ENCODE measurements around the gene SLC13A3. TPM values are rescaled to one million over a fixed set of nuclear protein-coding genes. Genes with fewer than 3 reads are reported as not detected.

SLC13A3 gene
- total RNA-seq = under 1 TPM in 1 of 2 experiments, not detected in 1; 0.35 TPM

- H3K4me1 Mint-ChIP-seq = peaks cover 1% of the 10 kb centered on the region
These were observed at the start of gene SLC13A3 for GRCh38 chr20:46651091-46651962. Gene SLC13A3, minus strand, starts transcription at chr20:46651459. Its CDS starts 38 bp downstream, at chr20:46651421.

GRCh38 chr20:46701057-46701456 lies 49.8 kb upstream of the SLC13A3 start:
- Mint-ChIP-seq H3K36me3 (ENCODE audit: low read depth) (no peaks in the 10 kb centered on the region), H3K9me3 (no peaks in the 10 kb centered on the region), H3K4me3 (no peak overlapping the region), H3K27ac (no peak overlapping the region), H3K27me3 (peaks cover 13% of the 10 kb centered on the region), H3K4me1 (peaks cover under 1% of the 10 kb centered on the region)
- ChIA-PET POLR2A (no interaction called here), CTCF (interaction anchor here (0.7 kb wide), 1 partner anchor 20 kb away, joined by 4 read pairs; no protein-coding TSS in a partner anchor)
- DNase-seq = no peak

More at GRCh38 chr20:46651091-46651962, at the start of gene SLC13A3:
- peaks cover 38% of the 10 kb centered on the region for H3K27me3 Mint-ChIP-seq
- DNase-seq = peak; percentile 0
- no peak within 1 kb of the TSS for H3K27ac Mint-ChIP-seq
- no peaks in the 10 kb centered on the region for H3K9me3 Mint-ChIP-seq
- peaks cover 1% of the 10 kb centered on the region for H3K36me3 Mint-ChIP-seq (ENCODE audit: low read depth)
- CTCF ChIA-PET = interaction anchor here (1.0 kb wide), 1 partner anchor 12 kb away, joined by 3 read pairs; no protein-coding TSS in a partner anchor
- no peak within 1 kb of the TSS for H3K4me3 Mint-ChIP-seq
- POLR2A ChIA-PET = no interaction called here

- no peaks in the 10 kb centered on the region for H3K9me3 Mint-ChIP-seq
- DNase-seq = no peak
- H3K4me1 Mint-ChIP-seq = peaks cover 4% of the 10 kb centered on the region
- H3K27ac Mint-ChIP-seq = no peak overlapping the region
- ChIA-PET CTCF (no interaction called here), POLR2A (no interaction called here)
- H3K36me3 Mint-ChIP-seq (ENCODE audit: low read depth) = no peaks in the 10 kb centered on the region
- H3K27me3 Mint-ChIP-seq = peaks cover 12% of the 10 kb centered on the region
- no peak overlapping the region for H3K4me3 Mint-ChIP-seq
These were observed 49.2 kb upstream of the SLC13A3 start for GRCh38 chr20:46700481-46700880.

- Mint-ChIP-seq H3K9me3 (no peaks in the 10 kb centered on the region), H3K27me3 (peaks cover 7% of the 10 kb centered on the region), H3K4me1 (peaks cover 4% of the 10 kb centered on the region), H3K27ac (no peak overlapping the region), H3K4me3 (no peak overlapping the region), H3K36me3 (ENCODE audit: low read depth) (no peaks in the 10 kb centered on the region)
- ChIA-PET CTCF (no interaction called here), POLR2A (no interaction called here)
- no peak for DNase-seq
These were observed 48.5 kb upstream of the SLC13A3 start for GRCh38 chr20:46699651-46700359.

- no peak for DNase-seq
- no peaks in the 10 kb centered on the region for H3K36me3 Mint-ChIP-seq (ENCODE audit: low read depth)
- ChIA-PET POLR2A (no interaction called here), CTCF (no interaction called here)
- H3K4me3 Mint-ChIP-seq = no peak overlapping the region
- H3K4me1 Mint-ChIP-seq = peaks cover 9% of the 10 kb centered on the region
- H3K27me3 Mint-ChIP-seq = peaks cover 4% of the 10 kb centered on the region
- no peaks in the 10 kb centered on the region for H3K9me3 Mint-ChIP-seq
- no peak overlapping the region for H3K27ac Mint-ChIP-seq
These were observed 47.5 kb upstream of the SLC13A3 start for GRCh38 chr20:46698788-46699187.

GRCh38 chr20:46696791-46697279 lies 45.6 kb upstream of the SLC13A3 start:
- Mint-ChIP-seq H3K4me1 (peaks cover 9% of the 10 kb centered on the region), H3K27me3 (peaks cover 4% of the 10 kb centered on the region), H3K27ac (no peak overlapping the region), H3K36me3 (ENCODE audit: low read depth) (no peaks in the 10 kb centered on the region), H3K9me3 (no peaks in the 10 kb centered on the region), H3K4me3 (no peak overlapping the region)
- ChIA-PET CTCF (no interaction called here), POLR2A (interaction anchor here (0.6 kb wide), 1 partner anchor 145 kb away, joined by 3 read pairs; no protein-coding TSS in a partner anchor)
- no peak for DNase-seq

GRCh38 chr20:46695892-46696291 lies 44.6 kb upstream of the SLC13A3 start:
- DNase-seq = no peak
- no peak overlapping the region for H3K4me3 Mint-ChIP-seq
- CTCF ChIA-PET = interaction anchor here (1.0 kb wide), 1 partner anchor 10 kb away, joined by 3 read pairs; no protein-coding TSS in a partner anchor
- no peak overlapping the region for H3K27ac Mint-ChIP-seq
- H3K36me3 Mint-ChIP-seq (ENCODE audit: low read depth) = no peaks in the 10 kb centered on the region
- peaks cover 10% of the 10 kb centered on the region for H3K4me1 Mint-ChIP-seq
- POLR2A ChIA-PET = no interaction called here
- no peaks in the 10 kb centered on the region for H3K9me3 Mint-ChIP-seq
- H3K27me3 Mint-ChIP-seq = peaks cover 3% of the 10 kb centered on the region

- no peaks in the 10 kb centered on the region for H3K36me3 Mint-ChIP-seq (ENCODE audit: low read depth)
These were observed 43.2 kb upstream of the SLC13A3 start for GRCh38 chr20:46694484-46694883.

GRCh38 chr20:46691196-46691595 lies 39.9 kb upstream of the SLC13A3 start:
- Mint-ChIP-seq H3K27me3 (no peaks in the 10 kb centered on the region), H3K36me3 (ENCODE audit: low read depth) (peaks cover 7% of the 10 kb centered on the region), H3K9me3 (no peaks in the 10 kb centered on the region), H3K27ac (peak overlapping the region; percentile 50), H3K4me3 (peak overlapping the region; percentile 3), H3K4me1 (peaks cover 41% of the 10 kb centered on the region)
- ChIA-PET CTCF (no interaction called here), POLR2A (no interaction called here)
- DNase-seq = no peak

More at GRCh38 chr20:46694484-46694883, 43.2 kb upstream of the SLC13A3 start:
- Mint-ChIP-seq H3K4me3 (no peak overlapping the region), H3K27ac (no peak overlapping the region), H3K9me3 (no peaks in the 10 kb centered on the region), H3K4me1 (peaks cover 19% of the 10 kb centered on the region), H3K27me3 (no peaks in the 10 kb centered on the region)
- no peak for DNase-seq
- ChIA-PET CTCF (interaction anchor here (0.6 to 1.7 kb wide), 2 partner anchors 133 to 557 kb away, joined by 3 to 4 read pairs; no protein-coding TSS in a partner anchor), POLR2A (interaction anchor here (0.7 kb wide), 1 partner anchor 1929 kb away, joined by 4 read pairs; no protein-coding TSS in a partner anchor)

- Mint-ChIP-seq H3K27ac (peak overlapping the region; percentile 65), H3K27me3 (no peaks in the 10 kb centered on the region), H3K4me1 (peaks cover 43% of the 10 kb centered on the region), H3K4me3 (peak overlapping the region; percentile 3), H3K36me3 (ENCODE audit: low read depth) (peaks cover 13% of the 10 kb centered on the region), H3K9me3 (no peaks in the 10 kb centered on the region)
- CTCF ChIA-PET = interaction anchor here (1.0 to 2.3 kb wide), 3 partner anchors 10 to 168 kb away, joined by 4 to 10 read pairs (median 4); no protein-coding TSS in a partner anchor
- POLR2A ChIA-PET = no interaction called here
- no peak for DNase-seq
These were observed 39.2 kb upstream of the SLC13A3 start for GRCh38 chr20:46690219-46691106.

- Mint-ChIP-seq H3K36me3 (ENCODE audit: low read depth) (peaks cover 17% of the 10 kb centered on the region), H3K9me3 (no peaks in the 10 kb centered on the region), H3K27me3 (no peaks in the 10 kb centered on the region), H3K4me1 (peaks cover 47% of the 10 kb centered on the region), H3K27ac (peak overlapping the region; percentile 96), H3K4me3 (peak overlapping the region; percentile 98)
- DNase-seq = no peak
- ChIA-PET POLR2A (no interaction called here), CTCF (interaction anchor here (0.9 to 2.3 kb wide), 5 partner anchors 9 to 168 kb away, joined by 3 to 10 read pairs (median 4); no protein-coding TSS in a partner anchor)
These were observed 38.5 kb upstream of the SLC13A3 start for GRCh38 chr20:46689754-46690085.
